Measurements from ENCODE around the gene DPYSL5. TPM values are rescaled to one million over a fixed set of nuclear protein-coding genes. Genes with fewer than 3 reads are reported as not detected.

The DPYSL5 gene
- total RNA-seq, 2 experiments from 2014 or later = not detected

DNA sequence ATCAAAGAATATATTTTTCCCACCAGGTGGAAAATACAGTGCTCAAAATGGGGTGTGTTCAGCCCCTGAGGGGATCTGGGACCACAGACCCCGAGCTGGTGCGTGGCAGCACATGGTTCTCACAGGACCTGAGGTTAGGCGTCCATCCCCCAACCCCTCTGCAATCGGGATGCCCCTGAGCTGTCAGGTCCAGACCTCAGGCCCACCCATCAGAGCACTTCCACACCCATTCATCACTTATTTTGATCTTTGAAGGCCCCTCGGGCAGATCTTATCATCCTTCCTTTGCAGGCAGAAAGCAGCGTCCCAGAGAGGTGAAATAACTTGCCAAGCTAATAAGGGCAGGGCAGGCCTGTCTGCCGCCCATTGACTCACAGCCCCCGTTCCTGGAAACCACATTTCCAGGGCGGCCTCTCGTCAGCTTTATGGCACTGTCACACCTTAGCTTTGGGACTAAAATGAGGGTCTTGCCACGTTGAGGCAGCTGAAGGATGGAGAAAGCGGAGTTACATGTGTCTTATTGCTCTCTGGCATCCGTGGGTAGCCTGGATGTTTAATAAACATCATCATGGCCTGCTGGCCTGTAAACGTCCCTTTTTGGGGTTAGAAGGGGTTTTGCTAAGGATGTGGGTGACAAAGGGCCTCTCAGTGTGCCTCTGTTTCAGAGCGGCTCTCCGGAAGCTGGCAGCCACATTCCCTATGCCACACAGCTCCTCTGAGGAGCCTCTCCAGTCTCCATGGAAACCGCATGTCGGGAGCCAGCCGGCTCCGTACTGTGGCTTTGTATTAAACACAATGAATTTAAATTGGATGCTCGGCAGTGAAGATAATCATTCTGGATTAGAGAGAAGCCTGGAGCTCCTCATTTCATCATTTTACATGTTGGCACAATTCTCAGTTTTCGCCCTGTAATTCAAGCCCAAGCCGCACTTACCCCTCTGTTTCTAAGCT, 64.3 kb downstream of the DPYSL5 start:
- H3K4me1 Mint-ChIP-seq (ENCODE audit: low read depth) = no peaks in the 10 kb centered on the region
- H3K27ac Mint-ChIP-seq = no peak overlapping the region
- Histone ChIP-seq H3K9me3 (ENCODE audit: control insufficient read depth in 1 of 2, insufficient read depth in 1 of 2, low read length in 2 of 2) (no peaks in the 10 kb centered on the region), H3K4me1 (ENCODE audit: insufficient read depth, low read length) (no peaks in the 10 kb centered on the region), H3K27ac (ENCODE audit: low read depth in 1 of 2, low read length in 2 of 2) (no peak overlapping the region), H3K36me3 (ENCODE audit: insufficient read depth, low read length) (no peaks in the 10 kb centered on the region), H3K27me3 (ENCODE audit: control insufficient read depth in 1 of 2, insufficient read depth in 2 of 2, low read length in 2 of 2) (peaks cover 8 to 20% of the 10 kb centered on the region in 2 experiments), H3K4me3 (ENCODE audit: low read length) (no peak overlapping the region)
- H3K9me3 Mint-ChIP-seq = no peaks in the 10 kb centered on the region
- peaks cover 25% of the 10 kb centered on the region for H3K27me3 Mint-ChIP-seq
- CTCF ChIA-PET = no interaction called here
- POLR2A ChIA-PET = no interaction called here
- intact Hi-C loops (cut with DNase I, micrococcal nuclease) = no loop called here
- TF ChIP-seq, protein P1, sequence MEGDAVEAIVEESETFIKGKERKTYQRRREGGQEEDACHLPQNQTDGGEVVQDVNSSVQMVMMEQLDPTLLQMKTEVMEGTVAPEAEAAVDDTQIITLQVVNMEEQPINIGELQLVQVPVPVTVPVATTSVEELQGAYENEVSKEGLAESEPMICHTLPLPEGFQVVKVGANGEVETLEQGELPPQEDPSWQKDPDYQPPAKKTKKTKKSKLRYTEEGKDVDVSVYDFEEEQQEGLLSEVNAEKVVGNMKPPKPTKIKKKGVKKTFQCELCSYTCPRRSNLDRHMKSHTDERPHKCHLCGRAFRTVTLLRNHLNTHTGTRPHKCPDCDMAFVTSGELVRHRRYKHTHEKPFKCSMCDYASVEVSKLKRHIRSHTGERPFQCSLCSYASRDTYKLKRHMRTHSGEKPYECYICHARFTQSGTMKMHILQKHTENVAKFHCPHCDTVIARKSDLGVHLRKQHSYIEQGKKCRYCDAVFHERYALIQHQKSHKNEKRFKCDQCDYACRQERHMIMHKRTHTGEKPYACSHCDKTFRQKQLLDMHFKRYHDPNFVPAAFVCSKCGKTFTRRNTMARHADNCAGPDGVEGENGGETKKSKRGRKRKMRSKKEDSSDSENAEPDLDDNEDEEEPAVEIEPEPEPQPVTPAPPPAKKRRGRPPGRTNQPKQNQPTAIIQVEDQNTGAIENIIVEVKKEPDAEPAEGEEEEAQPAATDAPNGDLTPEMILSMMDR (IDR thresholded peaks at IDR 0.05) = no peak
- no peaks in the 10 kb centered on the region for H3K36me3 Mint-ChIP-seq (ENCODE audit: low read depth)
- no peak overlapping the region for H3K4me3 Mint-ChIP-seq
- ATAC-seq (ENCODE audit: poor library complexity) (no peak), DNase-seq (no peak)

GRCh38 chr2:26913606-26913998, 65.7 kb downstream of the DPYSL5 start:
- Histone ChIP-seq H3K27me3 (ENCODE audit: control insufficient read depth in 1 of 2, insufficient read depth in 2 of 2, low read length in 2 of 2) (peaks cover 8 to 15% of the 10 kb centered on the region in 2 experiments), H3K36me3 (ENCODE audit: insufficient read depth, low read length) (no peaks in the 10 kb centered on the region), H3K4me3 (ENCODE audit: low read length) (no peak overlapping the region), H3K4me1 (ENCODE audit: insufficient read depth, low read length) (no peaks in the 10 kb centered on the region), H3K27ac (ENCODE audit: low read depth in 1 of 2, low read length in 2 of 2) (no peak overlapping the region), H3K9me3 (ENCODE audit: control insufficient read depth in 1 of 2, insufficient read depth in 1 of 2, low read length in 2 of 2) (no peaks in the 10 kb centered on the region)
- DNase-seq = no peak
- intact Hi-C loops (cut with DNase I, micrococcal nuclease) = no loop called here
- Mint-ChIP-seq H3K27ac (no peak overlapping the region), H3K27me3 (peaks cover 19% of the 10 kb centered on the region), H3K4me1 (ENCODE audit: low read depth) (no peaks in the 10 kb centered on the region), H3K4me3 (no peak overlapping the region), H3K36me3 (ENCODE audit: low read depth) (no peaks in the 10 kb centered on the region), H3K9me3 (no peaks in the 10 kb centered on the region)
- no peak for ATAC-seq (ENCODE audit: poor library complexity)
- TF ChIP-seq, protein P1 (IDR thresholded peaks at IDR 0.05) = no peak
- CTCF ChIA-PET = no interaction called here
- POLR2A ChIA-PET = interaction anchor here (0.7 kb wide), 1 partner anchor 1913 kb away, joined by 4 read pairs; no protein-coding TSS in a partner anchor

- DNase-seq (no peak), ATAC-seq (ENCODE audit: poor library complexity) (no peak)
- no peaks in the 10 kb centered on the region for H3K4me1 Mint-ChIP-seq (ENCODE audit: low read depth)
- no peaks in the 10 kb centered on the region for H3K4me1 ChIP-seq (ENCODE audit: insufficient read depth, low read length)
- intact Hi-C loops (cut with DNase I, micrococcal nuclease) = no loop called here
- H3K36me3 Mint-ChIP-seq (ENCODE audit: low read depth) = no peaks in the 10 kb centered on the region
- H3K27ac ChIP-seq (ENCODE audit: low read depth in 1 of 2, low read length in 2 of 2) = no peak overlapping the region
- no peaks in the 10 kb centered on the region for H3K36me3 ChIP-seq (ENCODE audit: insufficient read depth, low read length)
- H3K27me3 ChIP-seq (ENCODE audit: control insufficient read depth in 1 of 2, insufficient read depth in 2 of 2, low read length in 2 of 2) = peaks cover 8 to 15% of the 10 kb centered on the region in 2 experiments
- TF ChIP-seq, protein P1 (IDR thresholded peaks at IDR 0.05) = no peak
- no peak overlapping the region for H3K27ac Mint-ChIP-seq
- no peaks in the 10 kb centered on the region for H3K9me3 Mint-ChIP-seq
- POLR2A ChIA-PET = interaction anchor here (0.7 kb wide), 1 partner anchor 1913 kb away, joined by 4 read pairs; no protein-coding TSS in a partner anchor
- CTCF ChIA-PET = no interaction called here
- H3K9me3 ChIP-seq (ENCODE audit: control insufficient read depth in 1 of 2, insufficient read depth in 1 of 2, low read length in 2 of 2) = no peaks in the 10 kb centered on the region
- H3K4me3 ChIP-seq (ENCODE audit: low read length) = no peak overlapping the region
- H3K27me3 Mint-ChIP-seq = peaks cover 19% of the 10 kb centered on the region
- no peak overlapping the region for H3K4me3 Mint-ChIP-seq
Measured at GRCh38 chr2:26913999-26914658, 66.2 kb downstream of the DPYSL5 start.
